Measurements from ENCODE around the gene PAAF1. TPM values are rescaled to one million over a fixed set of nuclear protein-coding genes. Genes with fewer than 3 reads are reported as not detected.

PAAF1 gene
- total and polyA plus RNA-seq, 7 donors = 10.9 to 20.7 (median 16.7) TPM

GRCh38 chr11:73958521-73959141, 81.8 kb downstream of the PAAF1 start:
- WGBS, 2 donors = 83 to 88% methylated on average over 18 of the region's 18 CpGs

DNA sequence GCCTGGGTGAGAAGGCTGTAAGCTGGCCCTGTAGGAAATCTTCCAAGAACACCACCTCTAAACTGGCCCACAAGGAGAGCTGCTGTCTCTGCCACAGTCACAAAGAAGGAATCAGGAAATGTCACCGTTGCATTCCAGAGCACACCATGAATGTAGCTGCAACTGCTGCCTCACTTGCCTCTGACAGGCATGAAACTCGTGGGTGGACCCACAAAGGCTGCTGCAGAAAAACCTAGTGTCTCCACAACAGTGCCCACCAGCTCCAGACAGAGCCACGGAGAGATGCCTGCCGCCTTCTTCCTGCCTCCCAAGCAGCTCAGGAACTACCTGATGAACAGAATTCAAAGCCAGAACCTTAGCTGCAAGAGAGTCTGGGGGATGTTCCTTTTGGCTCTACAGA, 84.5 kb downstream of the PAAF1 start:
- intact Hi-C loops (cut with DNase I) = loop anchor here (10.0 kb wide), 1 partner anchor 133 kb away; no protein-coding TSS in a partner anchor
- Histone ChIP-seq H3K4me1 (peaks cover 0 to 9% (median 5%) of the 10 kb centered on the region in 4 donors), H3K9me3 (no peaks in the 10 kb centered on the region), H3K27ac (no peak overlapping the region), H3K36me3 (no peaks in the 10 kb centered on the region), H3K27me3 (peaks cover 0 to 17% (median 0%) of the 10 kb centered on the region in 3 donors), H3K4me3 (no peak overlapping the region)
- 73 to 79% methylated on average over 4 of the region's 4 CpGs for whole genome bisulfite sequencing, 2 donors
- TF ChIP-seq POLR2A (IDR thresholded peaks at IDR 0.05) (no peak), EP300 (IDR thresholded peaks at IDR 0.05) (no peak), POLR2AphosphoS5 (IDR thresholded peaks at IDR 0.05) (no peak)
- TF ChIP-seq, protein P1, sequence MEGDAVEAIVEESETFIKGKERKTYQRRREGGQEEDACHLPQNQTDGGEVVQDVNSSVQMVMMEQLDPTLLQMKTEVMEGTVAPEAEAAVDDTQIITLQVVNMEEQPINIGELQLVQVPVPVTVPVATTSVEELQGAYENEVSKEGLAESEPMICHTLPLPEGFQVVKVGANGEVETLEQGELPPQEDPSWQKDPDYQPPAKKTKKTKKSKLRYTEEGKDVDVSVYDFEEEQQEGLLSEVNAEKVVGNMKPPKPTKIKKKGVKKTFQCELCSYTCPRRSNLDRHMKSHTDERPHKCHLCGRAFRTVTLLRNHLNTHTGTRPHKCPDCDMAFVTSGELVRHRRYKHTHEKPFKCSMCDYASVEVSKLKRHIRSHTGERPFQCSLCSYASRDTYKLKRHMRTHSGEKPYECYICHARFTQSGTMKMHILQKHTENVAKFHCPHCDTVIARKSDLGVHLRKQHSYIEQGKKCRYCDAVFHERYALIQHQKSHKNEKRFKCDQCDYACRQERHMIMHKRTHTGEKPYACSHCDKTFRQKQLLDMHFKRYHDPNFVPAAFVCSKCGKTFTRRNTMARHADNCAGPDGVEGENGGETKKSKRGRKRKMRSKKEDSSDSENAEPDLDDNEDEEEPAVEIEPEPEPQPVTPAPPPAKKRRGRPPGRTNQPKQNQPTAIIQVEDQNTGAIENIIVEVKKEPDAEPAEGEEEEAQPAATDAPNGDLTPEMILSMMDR (IDR thresholded peaks at IDR 0.05) = no peak
- no peak for DNase-seq

More at GRCh38 chr11:73958521-73959141, 81.8 kb downstream of the PAAF1 start:
- TF ChIP-seq EP300 (IDR thresholded peaks at IDR 0.05) (no peak), POLR2AphosphoS5 (IDR thresholded peaks at IDR 0.05) (no peak), POLR2A (IDR thresholded peaks at IDR 0.05) (no peak)
- TF ChIP-seq, protein P1 (IDR thresholded peaks at IDR 0.05) = no peak
- Histone ChIP-seq H3K4me1 (no peaks in the 10 kb centered on the region), H3K27me3 (peaks cover 0 to 14% (median 0%) of the 10 kb centered on the region in 3 donors), H3K27ac (no peak overlapping the region), H3K4me3 (no peak overlapping the region), H3K36me3 (no peaks in the 10 kb centered on the region), H3K9me3 (no peaks in the 10 kb centered on the region)
- DNase-seq = no peak
- intact Hi-C loops (cut with DNase I) = no loop called here

DNA sequence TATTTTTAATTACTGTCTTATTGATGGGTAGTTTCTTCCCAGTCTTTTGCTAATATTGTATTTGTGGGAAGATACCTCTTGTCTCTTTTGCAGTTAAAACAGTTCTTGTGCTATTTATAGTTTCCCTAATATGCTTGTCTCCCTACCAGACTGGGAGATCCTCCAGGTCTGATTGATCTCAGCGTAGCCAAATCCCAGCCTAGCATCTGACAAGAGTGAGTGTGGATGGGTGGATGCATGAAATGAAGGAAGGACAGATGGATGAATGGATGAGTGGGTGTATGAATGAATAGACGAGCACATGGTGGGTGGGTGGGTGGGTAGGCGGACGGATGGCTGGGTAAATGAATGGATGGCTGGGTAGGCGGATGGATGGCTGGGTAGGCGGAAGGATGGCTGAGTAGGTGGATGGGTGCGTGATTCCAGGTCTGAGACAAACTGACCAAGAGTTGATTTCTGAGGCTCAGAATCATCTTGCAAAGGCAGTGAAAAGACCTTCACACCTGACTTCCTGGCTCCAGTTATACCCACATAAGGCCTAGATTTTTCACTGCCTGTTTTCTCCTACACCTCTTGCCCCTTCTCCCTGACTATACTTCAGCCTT, 85.4 kb downstream of the PAAF1 start:
- H3K4me1 ChIP-seq = peaks cover 0 to 9% (median 5%) of the 10 kb centered on the region in 4 donors
- H3K9me3 ChIP-seq = no peaks in the 10 kb centered on the region
- 86 to 88% methylated on average over 7 of the region's 7 CpGs for WGBS, 2 donors
- no peak for DNase-seq
- H3K36me3 ChIP-seq = no peaks in the 10 kb centered on the region
- H3K27ac ChIP-seq = no peak overlapping the region
- intact Hi-C loops (cut with DNase I) = loop anchor here (10.0 kb wide), 1 partner anchor 133 kb away; no protein-coding TSS in a partner anchor
- peaks cover 0 to 8% (median 0%) of the 10 kb centered on the region in 3 donors for H3K27me3 ChIP-seq
- TF ChIP-seq, protein P1 (IDR thresholded peaks at IDR 0.05) = no peak
- TF ChIP-seq POLR2A (IDR thresholded peaks at IDR 0.05) (no peak), EP300 (IDR thresholded peaks at IDR 0.05) (no peak), POLR2AphosphoS5 (IDR thresholded peaks at IDR 0.05) (no peak)
- no peak overlapping the region for H3K4me3 ChIP-seq

- intact Hi-C loops (cut with DNase I) = loop anchor here (1.0 to 10.0 kb wide), 2 partner anchors 54 to 131 kb away; no protein-coding TSS in a partner anchor
- TF ChIP-seq, protein P1 (IDR thresholded peaks at IDR 0.05) = no peak
- TF ChIP-seq EP300 (IDR thresholded peaks at IDR 0.05) = no peak
- no peak for TF ChIP-seq POLR2A (IDR thresholded peaks at IDR 0.05)
- TF ChIP-seq POLR2AphosphoS5 (IDR thresholded peaks at IDR 0.05) = no peak
- 84% methylated on average over 8 of the region's 8 CpGs for WGBS, 2 donors
- Histone ChIP-seq H3K36me3 (no peaks in the 10 kb centered on the region), H3K27ac (no peak overlapping the region), H3K4me1 (peaks cover 0 to 9% (median 5%) of the 10 kb centered on the region in 4 donors), H3K4me3 (no peak overlapping the region), H3K9me3 (no peaks in the 10 kb centered on the region), H3K27me3 (peaks cover 0 to 6% (median 0%) of the 10 kb centered on the region in 3 donors)
- DNase-seq = peak; percentile 10
Observed at GRCh38 chr11:73963861-73964260, 87.1 kb downstream of the PAAF1 start.

Measured in sigmoid colon (tissue), 7 donors.